IMR-90 (cell line): ENCODE data around the gene RNF144B. TPM values are rescaled to one million over a fixed set of nuclear protein-coding genes. Genes with fewer than 3 reads are reported as not detected.

ENCODE experiments used
- ATAC-seq: fragments of 200-7000 bp; cut with Tn5 transposase; 2 replicates; pipeline ENCODE4 v1.9.1; 2020; ENCODE audit warnings: low read depth, mild to moderate bottlenecking, moderate library complexity
- BruUV-seq: library from RNA; stranded (reverse); fragments of 400-500 nt; replicated peaks from 2 replicates; lab custom pipeline; 2021; lab: Mats Ljungman, UMichigan
- CTCF ChIA-PET: fragments of 300-600 bp; formaldehyde crosslinking; extraction: SDS; loops from one replicate; lab custom pipeline; 2021; ENCODE audit warnings: antibody characterized with exemption; lab: Yijun Ruan, JAX
- POLR2A ChIA-PET: fragments of 300-600 bp; sonication (Branson Sonifier 250); formaldehyde crosslinking; loops from one replicate; lab custom pipeline; 2022; ENCODE audit warnings: antibody characterized with exemption; ENCODE audit not compliant: unreplicated experiment; lab: Charles Lee
- DNase-seq: peaks from one replicate; pipeline ENCODE4 v3.0.0; 2013
- H2AFZ ChIP-seq: replicated peaks from 2 replicates; pipeline ENCODE3; 2013; ENCODE audit warnings: low read length, mild to moderate bottlenecking; ENCODE audit not compliant: poor library complexity
- H2AK5ac ChIP-seq: 2 replicates; pipeline ENCODE4 v1.6.1; 2013; ENCODE audit warnings: low read depth, low read length, inconsistent platforms
- H2AK9ac ChIP-seq: replicated peaks from 2 replicates; pipeline ENCODE3; 2013; ENCODE audit warnings: mild to moderate bottlenecking, low read depth, low read length, moderate library complexity; ENCODE audit not compliant: poor library complexity
- H2BK120ac ChIP-seq: 2 replicates; pipeline ENCODE4 v1.6.1; 2013; ENCODE audit warnings: low read depth, low read length, inconsistent platforms
- H2BK15ac ChIP-seq: 3 replicates; pipeline ENCODE4 v1.6.1; 2013; ENCODE audit warnings: low read depth, low read length, inconsistent platforms
- H2BK20ac ChIP-seq: 2 replicates; pipeline ENCODE4 v1.6.1; 2013; ENCODE audit warnings: low read depth, mild to moderate bottlenecking, inconsistent platforms, low read length, moderate library complexity
- H2BK5ac ChIP-seq: 2 replicates; pipeline ENCODE4 v1.6.1; 2013; ENCODE audit warnings: mild to moderate bottlenecking, low read depth, low read length, inconsistent platforms; ENCODE audit not compliant: poor library complexity, severe bottlenecking
- H3K14ac ChIP-seq: replicated peaks from 2 replicates; pipeline ENCODE4 v1.6.1; 2013; ENCODE audit warnings: low read depth, low read length, inconsistent platforms
- H3K18ac ChIP-seq: 2 replicates; pipeline ENCODE4 v1.6.1; 2013; ENCODE audit warnings: low read depth, low read length, control low read depth
- H3K23ac ChIP-seq: 2 replicates; pipeline ENCODE4 v1.6.1; 2013; ENCODE audit warnings: low read depth, low read length, inconsistent platforms
- H3K27ac ChIP-seq: 2 replicates; pipeline ENCODE4 v1.5.1; 2013; ENCODE audit warnings: mild to moderate bottlenecking, control low read depth, low read length; ENCODE audit not compliant: insufficient read depth
- H3K27me3 ChIP-seq: 2 replicates; pipeline ENCODE4 v1.6.1; 2013; ENCODE audit warnings: low read length; ENCODE audit not compliant: control insufficient read depth, insufficient read depth
- H3K36me3 ChIP-seq: 2 replicates; pipeline ENCODE4 v1.6.1; 2013; ENCODE audit warnings: low read length, mixed read lengths; ENCODE audit not compliant: control insufficient read depth, insufficient read depth
- H3K4ac ChIP-seq: 2 replicates; pipeline ENCODE4 v1.6.1; 2013; ENCODE audit warnings: low read depth, low read length, inconsistent platforms
- H3K4me1 ChIP-seq: 2 replicates; pipeline ENCODE4 v1.6.1; 2013; ENCODE audit warnings: low read length, mixed read lengths; ENCODE audit not compliant: control insufficient read depth, insufficient read depth
- H3K4me2 ChIP-seq: 2 replicates; pipeline ENCODE4 v1.6.1; 2013; ENCODE audit warnings: low read depth, mild to moderate bottlenecking, control low read depth, low read length, moderate library complexity
- H3K4me3 ChIP-seq: 2 replicates; pipeline ENCODE4 v1.5.1; 2013; ENCODE audit warnings: low read depth, mild to moderate bottlenecking, control low read depth, low read length, moderate library complexity; ENCODE audit not compliant: insufficient read depth
- H3K56ac ChIP-seq: 2 replicates; pipeline ENCODE4 v1.6.1; 2013; ENCODE audit warnings: low read length, inconsistent platforms; ENCODE audit not compliant: insufficient read depth; ENCODE audit errors: extremely low read depth
- H3K79me1 ChIP-seq, 2 experiments: 2 replicates each; pipeline ENCODE4 v1.6.1; 2013; ENCODE audit warnings: low read length in 2 of 2, inconsistent platforms in 1 of 2, low read depth in 1 of 2
- H3K9ac ChIP-seq: 2 replicates; pipeline ENCODE4 v1.6.1; 2013; ENCODE audit warnings: low read depth, low read length, control low read depth
- H3K9me1 ChIP-seq: 2 replicates; pipeline ENCODE4 v1.6.1; 2013; ENCODE audit warnings: low read length, inconsistent platforms; ENCODE audit not compliant: insufficient read depth
- H3K9me3 ChIP-seq: 2 replicates; pipeline ENCODE4 v1.6.1; 2013; ENCODE audit warnings: low read length; ENCODE audit not compliant: control insufficient read depth, insufficient read depth
- H4K20me1 ChIP-seq: 2 replicates; pipeline ENCODE4 v1.6.1; 2013; ENCODE audit warnings: low read length, inconsistent platforms; ENCODE audit not compliant: insufficient read depth
- H4K5ac ChIP-seq: 2 replicates; pipeline ENCODE4 v1.6.1; 2013; ENCODE audit warnings: mild to moderate bottlenecking, low read depth, low read length, control low read depth
- H4K8ac ChIP-seq, 2 experiments: 2 replicates each; pipeline ENCODE4 v1.6.1; 2013; ENCODE audit warnings: low read depth in 2 of 2, low read length in 2 of 2, control low read depth in 1 of 2, inconsistent platforms in 1 of 2
- H4K91ac ChIP-seq: 2 replicates; pipeline ENCODE4 v1.6.1; 2013; ENCODE audit warnings: low read depth, low read length, inconsistent platforms; ENCODE audit not compliant: insufficient read depth
- BHLHE40 ChIP-seq: fragments of 150-350 bp; IDR thresholded peaks from 2 replicates; pipeline ENCODE4 v1.6.1; 2016; ENCODE audit warnings: mild to moderate bottlenecking, low read depth, low read length
- CEBPB ChIP-seq: IDR thresholded peaks from 2 replicates; pipeline ENCODE4 v1.6.1; 2012; ENCODE audit warnings: low read depth, low read length, improper control_type of control experiment
- CHD1 ChIP-seq: IDR thresholded peaks from 2 replicates; pipeline ENCODE4 v1.6.1; 2012; ENCODE audit warnings: low read depth, low read length, improper control_type of control experiment
- CTCF ChIP-seq: conservative IDR thresholded peaks from 2 replicates; pipeline ENCODE4 v1.5.1; 2012; ENCODE audit warnings: mild to moderate bottlenecking, low read depth, low read length, improper control_type of control experiment
- MAFK ChIP-seq: IDR thresholded peaks from 2 replicates; pipeline ENCODE4 v1.6.1; 2012; ENCODE audit warnings: low read depth, low read length, improper control_type of control experiment
- MXI1 ChIP-seq: IDR thresholded peaks from 2 replicates; pipeline ENCODE4 v1.6.1; 2012; ENCODE audit warnings: low read depth, mild to moderate bottlenecking, low read length, moderate library complexity, borderline replicate concordance
- NFE2L2 ChIP-seq: fragments of 150-350 bp; IDR thresholded peaks from 2 replicates; pipeline ENCODE4 v1.6.1; 2016; ENCODE audit warnings: low read depth, mild to moderate bottlenecking, low read length
- POLR2A ChIP-seq: IDR thresholded peaks from 2 replicates; pipeline ENCODE4 v1.6.1; 2012; ENCODE audit warnings: mild to moderate bottlenecking, low read depth, low read length
- RAD21 ChIP-seq: IDR thresholded peaks from 2 replicates; pipeline ENCODE4 v1.6.1; 2012; ENCODE audit warnings: low read length, improper control_type of control experiment
- SMC3 ChIP-seq: fragments of 150-350 bp; IDR thresholded peaks from 2 replicates; pipeline ENCODE4 v1.6.1; 2016; ENCODE audit warnings: low read depth, mild to moderate bottlenecking, antibody characterized with exemption, low read length, moderate library complexity
- USF2 ChIP-seq: fragments of 150-350 bp; IDR thresholded peaks from 2 replicates; pipeline ENCODE4 v1.6.1; 2017; ENCODE audit warnings: mild to moderate bottlenecking, antibody characterized with exemption, low read length, low read depth
- WGBS, 2 experiments: methylation state at CpG; one replicate each; pipeline versions ENCODE4 v1.1.5 to v1.1.7; 2013; ENCODE audit warnings: missing lambda C conversion rate in 2 of 2; ENCODE audit not compliant: insufficient read length in 1 of 2; ENCODE audit errors: extremely low coverage in 2 of 2; 5-methylcytosine and 5-hydroxymethylcytosine counted together
- dilution Hi-C: fragments of 300-500 bp; cut with HindIII; formaldehyde crosslinking; loops from one replicate; pipeline ENCODE4 v1.14.3; 2018; ENCODE audit warnings: low sequenced_read_pairs; ENCODE audit not compliant: unreplicated experiment
- in situ Hi-C: fragments of 300-500 bp; cut with MboI; formaldehyde crosslinking; loops from 3 replicates; pipeline ENCODE4 v1.14.3; 2019; ENCODE audit warnings: low sequenced_read_pairs, inconsistent platforms, mixed read lengths
- intact Hi-C: fragments of 100-400 bp; cut with micrococcal nuclease; formaldehyde crosslinking; loops from 2 replicates; pipeline ENCODE4 v1.10.0; 2022
- polyA plus RNA-seq, 3 experiments: library from polyadenylated mRNA; depleted of rRNA; stranded (reverse); fragments of >200 nt; gene quantifications; 2 replicates each; pipeline ENCODE4 v1.2.3, GENCODE V29; 2012; ENCODE audit warnings: low replicate concordance in 1 of 3
- total RNA-seq: library from RNA; depleted of rRNA; stranded (reverse); fragments of >200 nt; gene quantifications from 2 replicates; pipeline ENCODE4 v1.2.3, GENCODE V29; 2012

The RNF144B gene
- total and polyA plus RNA-seq, 2 of the 4 experiments (the other 2 are of a cell fraction), result 0.44 to 2.7 TPM

GRCh38 chr6:18380158-18380836, 6.9 kb upstream of the RNF144B start:
- WGBS, 2 experiments, result no CpG with 5 or more reads among the region's 4 CpGs
- no peak overlapping the region for H2AK9ac ChIP-seq
- POLR2A ChIA-PET, result no interaction called here

More at GRCh38 chr6:18380158-18380836, 6.9 kb upstream of the RNF144B start:
- Histone ChIP-seq H3K4me1 (no peaks in the 10 kb centered on the region), H2BK5ac (no peak overlapping the region), H3K4me2 (no peak overlapping the region), H2BK120ac (no peak overlapping the region), H2BK15ac (no peak overlapping the region), H2AK5ac (no peak overlapping the region), H4K8ac (no peak overlapping the region), H3K4ac (no peak overlapping the region), H3K27me3 (no peaks in the 10 kb centered on the region), H2BK20ac (no peak overlapping the region), H3K9me3 (no peaks in the 10 kb centered on the region), H3K18ac (no peak overlapping the region), H4K20me1 (no peaks in the 10 kb centered on the region), H3K14ac (no peak overlapping the region), H3K27ac (no peak overlapping the region), H3K79me1 (no peaks in the 10 kb centered on the region), H3K4me3 (no peak overlapping the region), H3K36me3 (no peaks in the 10 kb centered on the region), H3K9me1 (no peaks in the 10 kb centered on the region), H3K23ac (no peak overlapping the region), H4K5ac (no peak overlapping the region), H4K91ac (no peak overlapping the region), H2AFZ (no peak overlapping the region), H3K56ac (no peak overlapping the region), H3K9ac (no peak overlapping the region)
- in situ Hi-C loops (no loop called here), dilution Hi-C loops (no loop called here), intact Hi-C loops (no loop called here)
- ATAC-seq, result no peak
- CTCF ChIA-PET, result no interaction called here
- BruUV-seq, result no TSS peak
- no peak for DNase-seq
- no peak for TF ChIP-seq MXI1
- TF ChIP-seq POLR2A, result no peak
- no peak for TF ChIP-seq USF2
- TF ChIP-seq NFE2L2, result no peak
- TF ChIP-seq CEBPB, result no peak
- no peak for TF ChIP-seq CTCF
- TF ChIP-seq BHLHE40, result no peak
- no peak for TF ChIP-seq CHD1
- TF ChIP-seq RAD21, result no peak
- TF ChIP-seq SMC3, result no peak
- TF ChIP-seq MAFK, result no peak
